Stimulated activated naive CD4-positive, alpha-beta T cell (primary cell): ENCODE measurements around the gene ZNF236.

Source experiments
- DNase-seq, 6 experiments: peaks; one replicate each; lab custom pipeline; 2025; lab: John Stamatoyannopoulos, UW

The ZNF236 gene

DNA sequence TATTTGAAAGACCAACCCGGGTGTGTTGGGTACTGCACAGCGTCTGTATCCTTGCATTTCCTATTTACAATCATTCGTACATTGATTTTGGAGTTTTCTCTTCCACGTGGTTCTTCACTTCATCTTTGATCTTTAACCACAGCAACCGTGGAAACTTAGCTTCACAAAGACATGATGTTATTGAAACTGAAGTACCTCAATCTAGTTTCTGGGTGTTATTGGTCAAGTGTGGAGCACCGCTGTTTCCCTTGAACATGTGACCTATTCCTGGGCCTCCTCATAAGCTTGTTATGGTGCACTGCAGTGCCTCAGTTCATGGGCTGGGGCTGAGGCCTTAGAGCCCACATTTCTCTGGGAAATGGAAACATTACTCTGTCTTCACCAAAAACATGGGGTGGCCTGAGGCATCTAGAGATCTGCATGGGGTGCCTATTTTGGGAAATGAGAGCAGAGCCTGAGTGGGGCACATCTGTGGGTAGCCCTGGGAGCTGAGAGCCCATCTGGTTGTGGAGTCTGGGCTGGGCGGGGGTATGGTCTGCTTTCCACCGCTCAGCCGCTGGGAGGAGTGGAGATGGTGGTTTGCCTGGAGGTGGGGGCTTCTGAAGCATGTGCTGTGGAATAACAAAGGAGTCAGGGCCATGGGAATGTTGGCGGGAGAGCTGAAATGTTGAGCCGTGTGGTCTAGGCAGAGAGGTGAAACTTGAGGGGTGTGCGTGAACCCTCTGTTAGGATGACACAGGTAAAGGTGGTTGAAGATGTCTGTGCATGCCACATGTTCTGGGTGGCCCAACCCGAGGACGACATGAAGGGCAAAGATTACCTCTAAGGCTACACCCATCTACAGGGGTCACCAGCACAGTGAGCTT is 37.4 kb downstream of the ZNF236 start:
- peak in 3 of 6 experiments; percentile 30 to 40 (median 40) for DNase-seq

DNA sequence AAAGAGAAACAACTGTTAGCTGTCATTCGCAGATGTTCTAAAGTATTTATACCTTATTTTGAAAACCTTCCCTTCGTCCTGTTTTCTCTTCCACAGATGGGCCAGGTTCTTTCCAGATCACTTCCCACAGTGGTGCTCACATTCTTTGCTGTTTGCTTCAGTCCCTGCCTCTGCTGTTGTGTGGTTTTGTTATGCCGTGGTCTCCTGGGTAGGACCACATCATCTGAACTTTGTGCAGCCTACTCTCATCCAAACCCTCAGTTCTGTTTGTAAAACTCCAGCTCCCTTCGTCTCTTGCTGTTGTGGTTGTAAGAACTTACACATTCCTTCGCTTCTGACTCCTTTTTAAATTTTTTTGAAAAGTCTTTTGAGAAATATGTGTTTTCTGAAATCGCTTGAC is 38.1 kb downstream of the ZNF236 start:
- no peak for DNase-seq

DNA sequence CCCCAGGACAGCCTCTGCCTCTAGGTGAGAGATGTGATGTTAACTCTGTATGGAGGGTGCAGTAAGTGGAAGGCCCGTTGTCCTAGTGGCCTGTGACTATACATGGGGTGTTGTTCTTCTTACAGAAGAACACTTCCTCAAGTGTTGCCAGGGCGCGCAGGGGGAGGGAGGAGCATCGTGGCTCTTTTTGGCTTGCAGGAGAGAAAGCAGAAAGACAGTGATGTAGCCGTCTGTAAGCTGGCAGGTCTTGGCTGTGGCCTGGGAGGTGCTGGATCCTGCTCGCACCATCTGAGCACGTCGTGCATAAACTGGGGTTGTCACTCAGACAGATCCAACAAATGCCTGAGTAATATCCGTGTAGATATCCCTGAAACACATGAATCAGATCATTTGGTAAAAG is 44.3 kb downstream of the ZNF236 start:
- DNase-seq, result no peak

DNA sequence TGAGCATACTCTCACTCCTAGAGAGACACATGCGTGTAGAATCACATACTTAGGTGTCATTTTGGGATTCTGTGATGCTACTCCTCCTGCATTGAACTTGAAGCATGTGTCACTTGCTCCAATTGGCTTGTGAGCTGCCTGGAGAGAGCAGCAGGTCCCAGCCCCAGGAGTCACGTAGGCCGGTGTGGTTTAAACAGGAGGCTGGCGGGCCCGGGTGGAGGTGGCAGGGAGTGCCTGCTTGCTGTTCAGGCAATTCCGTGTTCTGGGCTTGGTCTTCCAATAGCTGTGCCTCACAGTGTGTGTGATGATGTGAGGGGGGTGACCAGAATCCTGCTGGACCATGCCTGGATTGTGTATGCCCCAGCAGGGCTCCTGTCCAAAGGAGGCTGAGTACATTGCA is 51.0 kb downstream of the ZNF236 start:
- DNase-seq, result no peak

DNA sequence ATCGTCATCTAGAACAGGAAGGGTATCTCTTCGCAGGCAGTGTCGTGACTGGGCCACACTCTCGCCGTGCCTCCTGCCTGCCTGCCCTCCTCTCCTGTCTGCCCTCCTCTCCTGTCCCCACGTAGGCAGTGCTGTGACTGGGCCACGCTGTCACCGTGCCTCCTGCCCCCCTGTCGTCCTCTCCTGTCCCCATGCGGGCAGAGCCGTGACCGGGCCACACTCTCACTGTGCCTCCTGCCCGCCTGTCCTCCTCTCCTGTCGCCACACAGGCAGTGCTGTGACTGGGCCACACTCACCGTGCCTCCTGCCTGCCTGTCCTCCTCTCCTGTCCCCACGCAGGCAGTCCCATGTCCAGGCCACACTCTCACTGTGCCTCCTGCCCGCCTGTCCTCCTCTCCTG is 51.4 kb downstream of the ZNF236 start:
- DNase-seq, result no peak

DNA sequence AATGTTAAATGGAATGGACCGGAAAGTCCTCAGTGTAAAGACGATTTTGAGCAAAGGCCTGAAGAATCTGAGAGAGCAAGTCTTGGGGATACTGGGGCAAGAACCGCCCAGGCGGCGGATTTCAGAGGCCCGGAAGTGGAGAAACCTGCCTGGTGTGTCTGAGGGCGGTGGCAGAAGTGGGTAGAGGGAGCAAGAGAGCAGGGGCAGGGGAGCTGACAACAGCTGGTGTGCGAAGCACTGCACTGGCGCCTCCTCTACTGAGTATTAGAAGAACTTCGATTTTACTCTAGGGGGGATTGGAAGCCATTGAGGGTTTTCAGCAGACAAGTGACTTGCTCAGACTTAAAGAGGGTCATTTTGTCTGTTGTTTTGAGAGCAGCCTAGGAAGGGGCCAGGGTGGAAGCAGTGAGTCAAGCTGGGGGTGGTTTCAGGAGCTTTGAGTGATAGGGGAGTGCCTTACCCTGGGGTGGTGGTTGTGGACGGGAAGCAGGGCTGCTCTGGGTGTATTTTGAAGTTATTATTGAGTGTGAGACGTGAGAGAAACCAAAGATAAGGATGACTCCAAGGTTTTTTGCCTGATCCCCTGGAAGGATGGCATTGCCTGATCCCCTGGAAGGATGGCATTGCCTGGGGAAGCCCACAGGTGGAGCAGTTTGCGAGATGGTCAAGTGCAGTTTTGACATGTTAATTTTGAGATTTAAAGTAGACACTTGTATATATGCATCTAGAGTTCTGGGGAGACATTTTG is 52.5 kb downstream of the ZNF236 start:
- DNase-seq, result no peak

DNA sequence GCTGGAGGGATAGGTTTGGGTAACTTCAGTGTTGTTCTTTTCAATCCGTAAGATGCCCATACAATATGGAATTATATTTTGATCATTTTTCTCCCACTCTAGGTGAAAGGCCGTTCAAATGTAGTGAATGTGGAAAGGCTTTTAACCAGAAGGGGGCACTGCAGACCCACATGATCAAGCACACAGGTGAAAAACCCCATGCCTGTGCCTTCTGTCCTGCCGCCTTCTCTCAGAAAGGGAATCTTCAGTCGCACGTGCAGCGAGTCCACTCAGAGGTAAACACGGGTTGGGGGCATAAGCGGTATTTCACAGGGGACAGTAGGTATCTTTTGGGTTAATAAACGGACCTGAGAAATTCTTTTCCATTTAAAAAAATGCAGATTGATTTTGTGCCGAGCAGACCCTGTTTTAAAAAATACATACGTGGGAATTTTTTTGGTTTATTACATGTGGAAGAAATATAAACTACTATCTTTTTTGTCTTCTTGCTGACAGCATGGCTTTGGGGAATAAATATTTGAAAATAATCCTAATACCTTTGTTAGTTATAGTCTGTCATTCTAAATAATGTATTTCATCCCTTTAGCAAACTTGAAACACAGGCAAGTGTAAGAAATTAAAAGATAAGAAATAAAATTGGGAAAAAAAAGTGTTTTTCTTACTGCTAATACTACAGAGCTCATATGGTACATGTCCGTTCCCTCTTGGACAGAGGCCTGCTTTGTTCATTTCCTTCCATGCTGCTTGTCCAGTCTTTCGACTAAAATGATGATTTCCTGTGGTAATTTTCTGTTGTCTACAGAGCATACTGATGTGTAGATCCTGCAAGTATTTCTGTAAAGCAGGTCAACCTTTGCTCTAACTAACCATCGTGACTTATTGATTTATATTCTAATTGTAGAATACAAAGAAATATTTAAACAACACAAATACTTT is 53.3 kb downstream of the ZNF236 start:
- peak in 2 of 6 experiments; percentile 14 to 31 for DNase-seq

DNA sequence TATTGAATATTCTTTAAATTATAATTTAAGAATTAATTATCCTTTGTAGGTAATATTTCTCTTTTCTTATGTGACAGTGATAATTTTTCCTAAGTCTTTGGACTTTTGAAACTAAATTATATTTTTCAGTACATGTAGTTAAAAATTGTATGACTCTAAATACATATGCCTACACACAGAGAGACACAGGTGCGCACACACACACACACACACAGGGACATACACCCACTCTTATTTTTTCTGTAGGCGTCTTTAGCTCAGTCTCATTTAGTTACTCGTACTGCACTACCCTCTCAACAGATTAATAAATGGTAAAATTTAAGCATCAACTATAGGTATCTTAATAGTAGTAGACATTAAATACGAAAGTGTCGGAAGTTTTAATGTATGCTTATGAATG is 56.1 kb downstream of the ZNF236 start:
- no peak for DNase-seq

DNA sequence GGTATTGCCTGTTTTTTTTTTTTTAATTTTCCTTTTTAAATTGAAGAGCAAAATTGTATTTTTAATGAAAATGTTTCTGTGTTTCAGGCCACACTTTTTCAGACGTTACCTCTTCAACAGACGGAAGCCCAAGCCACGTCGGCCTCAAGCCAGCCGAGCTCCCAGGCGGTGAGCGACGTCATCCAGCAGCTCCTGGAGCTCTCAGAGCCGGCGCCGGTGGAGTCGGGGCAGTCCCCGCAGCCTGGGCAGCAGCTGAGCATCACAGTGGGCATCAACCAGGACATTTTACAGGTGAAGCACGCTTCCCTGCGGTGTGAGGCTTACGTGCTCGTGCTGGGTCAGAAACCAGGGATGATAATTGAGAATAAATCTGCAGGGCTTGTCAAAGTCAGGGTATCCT is 57.7 kb downstream of the ZNF236 start:
- no peak for DNase-seq

DNA sequence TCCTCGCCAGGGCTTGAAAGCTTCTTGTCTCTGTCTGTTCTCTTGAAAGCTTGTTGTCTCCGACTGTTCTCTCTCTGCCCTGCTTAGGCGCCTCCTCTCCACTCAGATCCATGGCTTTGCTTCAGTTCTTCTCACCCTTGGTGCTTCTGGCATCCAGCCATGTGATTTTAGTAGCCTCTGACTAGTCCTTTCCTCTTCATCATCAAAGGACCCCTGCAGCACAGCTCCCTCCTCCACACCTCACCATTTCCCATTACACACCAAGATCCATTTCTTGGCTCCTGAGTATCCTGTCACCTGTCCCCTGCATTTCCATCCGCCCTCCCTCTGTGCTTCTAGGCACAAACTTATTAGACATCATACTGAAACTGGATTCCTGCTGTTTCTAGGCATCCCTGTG is 59.4 kb downstream of the ZNF236 start:
- DNase-seq, result no peak

DNA sequence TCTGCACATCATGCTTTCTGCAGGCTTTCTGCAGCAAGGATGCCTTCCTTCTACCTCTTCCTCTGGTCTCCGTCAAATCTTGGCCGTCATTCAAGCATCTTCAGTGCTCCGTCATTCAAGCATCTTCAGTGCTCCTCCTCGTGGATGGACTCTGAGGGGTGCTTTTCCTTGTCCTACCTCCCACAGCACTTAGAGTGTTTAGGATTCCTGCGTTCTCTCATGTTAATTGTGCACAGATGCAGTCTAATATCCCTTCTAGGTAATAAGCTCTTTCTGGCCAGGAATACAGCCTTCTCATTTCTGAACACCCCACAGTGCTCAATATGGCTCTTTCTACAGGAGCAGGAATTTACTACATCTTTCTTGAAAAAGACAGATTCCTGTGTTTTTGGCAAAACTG is 59.8 kb downstream of the ZNF236 start:
- no peak for DNase-seq

DNA sequence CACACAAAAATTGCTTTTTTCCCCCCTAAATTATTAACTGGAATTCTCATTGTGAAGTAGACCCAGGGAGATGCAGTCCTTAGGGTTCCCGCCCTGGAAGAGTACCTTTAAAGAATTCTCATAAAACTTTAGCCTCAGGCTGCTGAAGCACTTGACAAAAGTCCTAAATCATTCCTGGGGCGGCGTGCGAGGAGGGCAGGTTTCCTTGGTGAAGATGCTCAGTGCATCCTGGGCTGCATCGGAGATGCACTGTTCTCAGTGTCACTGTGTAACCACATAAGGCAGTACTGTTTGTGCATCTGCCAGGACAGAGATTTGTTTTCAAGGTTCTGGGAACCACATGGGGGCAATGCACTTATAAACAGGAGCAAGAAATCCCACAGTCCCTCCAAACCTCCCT is 62.6 kb downstream of the ZNF236 start:
- no peak for DNase-seq

DNA sequence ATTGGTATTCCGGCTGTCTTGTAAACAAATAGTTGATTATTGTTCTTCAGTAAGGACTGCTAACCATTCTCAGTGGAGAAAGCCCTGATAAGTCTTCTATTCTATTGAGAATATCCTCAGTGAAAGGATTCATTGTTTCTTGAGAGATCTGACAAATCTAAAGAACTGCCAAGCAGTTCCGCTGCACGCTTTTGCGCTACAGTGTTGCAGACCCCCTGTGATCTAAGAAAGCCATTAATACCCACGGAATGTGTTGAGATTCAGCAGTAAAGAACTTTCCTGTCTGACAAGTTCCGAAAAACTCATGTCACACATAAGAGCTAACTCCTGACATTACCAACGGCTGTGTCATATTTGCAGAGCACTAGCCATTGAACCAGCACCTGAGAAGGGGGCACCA is 63.8 kb downstream of the ZNF236 start:
- DNase-seq, result no peak

DNA sequence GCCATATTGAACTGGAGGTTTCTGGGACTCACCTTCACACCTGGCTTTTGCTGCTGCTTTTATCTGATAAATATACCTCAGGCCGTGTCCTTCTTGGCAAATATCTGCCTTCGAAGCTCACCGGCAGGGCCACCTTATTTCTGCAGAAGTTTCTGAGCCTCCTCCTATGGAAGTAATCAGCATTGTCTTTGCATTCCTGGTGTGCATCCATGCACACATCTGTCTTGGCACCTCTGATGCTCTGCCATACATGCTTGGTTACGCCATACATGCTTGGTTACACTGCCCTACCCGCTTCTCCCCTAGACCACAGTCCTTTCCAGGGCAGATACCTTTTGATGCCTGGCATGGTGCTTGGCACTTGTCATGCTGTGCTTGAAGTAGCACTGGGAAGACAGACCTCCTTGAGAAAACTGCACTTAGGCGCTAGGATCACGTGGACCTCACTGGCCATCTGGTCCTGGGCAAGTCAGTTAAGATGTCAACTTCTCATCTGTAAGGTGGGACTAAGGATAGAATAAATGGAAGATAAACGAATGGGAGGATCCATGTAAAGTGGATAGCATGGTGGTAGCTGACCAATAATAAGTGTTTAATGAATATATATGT is 66.8 kb downstream of the ZNF236 start:
- DNase-seq, result no peak

DNA sequence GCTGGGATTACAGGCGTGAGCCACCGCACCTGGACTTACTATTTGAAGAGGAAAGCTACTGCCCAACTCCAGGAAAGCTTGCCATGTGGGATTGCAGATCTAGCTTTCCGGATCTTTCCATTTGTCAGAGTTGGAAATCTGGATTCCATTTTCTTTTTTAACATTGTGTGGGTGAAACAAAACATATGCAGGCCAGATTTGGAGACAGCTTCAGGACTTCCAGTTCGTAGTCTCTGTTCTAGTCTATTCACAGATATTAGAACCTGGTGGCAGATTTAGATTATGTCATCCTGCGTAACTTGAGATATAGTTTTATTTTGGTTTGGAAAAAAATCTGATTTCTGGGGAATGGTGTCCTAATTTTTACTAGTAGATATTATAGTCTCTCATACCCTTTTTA is 70.5 kb downstream of the ZNF236 start:
- no peak for DNase-seq

DNA sequence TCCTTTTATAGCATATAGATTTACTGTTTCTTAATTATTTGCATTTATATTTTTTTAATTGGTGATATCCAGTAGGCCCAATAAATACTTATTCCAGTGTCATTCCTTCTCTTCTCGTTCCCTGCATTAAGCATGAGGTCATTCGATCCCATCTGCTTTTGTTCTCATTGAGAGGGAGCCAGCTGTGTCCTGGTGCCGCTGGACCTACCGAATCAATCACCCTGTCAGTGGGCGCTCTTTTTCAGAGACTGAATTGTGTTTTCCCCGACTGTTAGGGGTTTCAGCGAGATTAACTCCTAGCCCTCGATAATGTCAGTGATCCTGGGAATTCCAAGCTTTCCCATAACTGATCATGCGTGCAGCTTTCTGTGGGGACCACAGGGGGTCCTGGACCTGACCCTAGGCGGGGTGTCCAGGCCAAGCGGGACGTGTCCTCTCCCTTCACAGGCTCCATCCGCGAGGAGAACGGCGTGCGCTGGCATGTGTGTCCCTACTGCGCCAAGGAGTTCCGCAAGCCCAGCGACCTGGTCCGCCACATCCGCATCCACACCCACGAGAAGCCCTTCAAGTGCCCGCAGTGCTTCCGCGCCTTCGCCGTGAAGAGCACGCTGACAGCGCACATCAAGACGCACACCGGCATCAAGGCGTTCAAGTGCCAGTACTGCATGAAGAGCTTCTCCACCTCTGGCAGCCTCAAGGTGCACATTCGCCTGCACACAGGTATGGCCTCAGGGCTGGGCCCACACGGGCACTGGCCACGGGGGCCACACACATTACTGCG is 72.4 kb downstream of the ZNF236 start:
- no peak for DNase-seq

DNA sequence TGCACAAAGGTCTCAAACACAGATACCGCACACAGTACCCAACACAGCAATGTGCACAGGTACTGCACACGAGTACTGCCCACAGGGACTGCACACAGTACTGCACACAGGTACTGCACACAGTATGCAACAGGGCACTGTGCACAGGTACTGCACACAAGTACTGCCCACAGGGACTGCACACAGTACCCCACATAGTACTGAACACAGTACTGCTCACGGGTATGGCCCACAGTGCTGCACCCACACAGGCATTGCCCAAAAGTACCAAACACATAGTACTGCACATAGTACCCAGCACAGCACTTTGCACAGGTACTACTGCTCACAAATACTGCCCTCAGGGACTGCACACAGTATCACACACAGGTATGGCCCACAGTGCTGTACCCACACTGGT is 73.1 kb downstream of the ZNF236 start:
- no peak for DNase-seq

DNA sequence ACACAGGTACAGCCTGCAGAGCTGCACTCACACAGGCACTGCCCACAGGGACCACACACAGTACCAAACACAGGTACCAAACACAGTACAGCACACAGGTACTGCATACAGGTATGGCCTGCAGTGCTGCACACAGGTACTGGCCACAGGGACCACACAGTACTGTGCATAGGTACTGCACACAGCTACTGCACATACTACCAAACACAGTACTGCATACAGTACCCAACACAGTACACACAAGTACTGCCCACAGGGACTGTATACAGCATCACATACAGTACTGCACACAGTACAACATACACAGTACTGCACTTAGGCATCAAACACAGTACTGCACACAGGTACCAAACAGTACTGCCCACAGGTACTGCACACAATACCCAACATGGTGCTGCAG is 74.3 kb downstream of the ZNF236 start:
- DNase-seq, result no peak

DNA sequence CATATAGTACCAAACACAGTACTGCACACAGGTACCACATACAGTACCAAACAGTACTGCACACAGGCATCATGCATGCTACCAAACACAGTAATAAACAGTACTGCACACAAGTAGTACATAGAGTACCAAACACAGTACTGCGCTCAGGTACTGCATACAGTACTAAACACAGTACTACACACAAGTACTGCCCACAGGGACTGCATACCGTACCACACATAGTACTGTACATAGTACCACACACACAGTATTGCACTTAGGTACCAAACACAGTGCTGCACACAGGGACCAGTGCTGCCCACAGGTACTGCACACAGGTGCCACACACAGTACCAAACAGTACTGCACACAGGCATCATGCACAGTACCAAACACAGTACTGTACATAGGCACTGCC is 74.9 kb downstream of the ZNF236 start:
- no peak for DNase-seq

DNA sequence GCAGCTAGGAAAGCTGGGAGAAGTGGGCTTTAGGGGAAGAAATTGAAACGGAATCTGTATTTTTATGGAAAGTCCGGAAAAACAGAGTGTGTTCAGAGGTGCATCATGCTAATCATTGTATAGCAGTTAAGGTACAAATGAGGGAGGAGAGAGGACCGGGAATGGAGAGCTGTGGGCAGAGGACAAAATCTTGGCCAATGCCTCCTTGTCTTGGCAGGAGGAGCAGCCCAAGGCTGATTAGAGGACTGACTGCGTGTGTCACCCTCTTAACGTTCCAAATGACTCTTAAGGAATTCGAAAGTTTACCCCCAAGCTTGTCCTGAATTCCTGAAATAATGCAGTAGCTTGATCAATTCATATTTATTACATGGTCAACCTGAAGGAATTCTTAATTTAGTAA is 81.0 kb downstream of the ZNF236 start:
- no peak for DNase-seq

DNA sequence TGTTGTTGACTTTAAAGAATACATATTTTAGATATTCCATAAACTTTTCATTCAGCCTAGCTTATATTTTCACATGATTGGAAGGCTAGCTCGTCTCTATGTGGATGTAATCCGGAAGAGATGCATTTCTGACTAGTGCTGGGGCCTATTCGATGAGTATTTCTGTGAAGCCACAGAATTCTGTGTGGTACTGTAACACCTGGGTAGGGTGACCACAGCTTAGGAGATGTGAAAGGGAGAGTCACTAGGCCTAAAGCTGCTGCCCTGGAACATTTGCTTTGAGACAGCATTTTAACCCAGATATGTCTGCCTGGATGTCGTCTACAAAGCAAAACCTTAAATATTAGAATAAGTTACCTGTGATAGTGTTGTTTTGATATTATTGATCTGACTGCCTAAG is 83.5 kb downstream of the ZNF236 start:
- DNase-seq, result no peak
